ENCODE data around the gene SLC17A3. TPM values are rescaled to one million over a fixed set of nuclear protein-coding genes. Genes with fewer than 3 reads are reported as not detected.

The SLC17A3 gene
- total and polyA plus RNA-seq, 9 of the 15 experiments (the other 6 are each of a cell fraction or from before 2014, with no cell fraction given), result 0.04 to 0.08 TPM; not detected in 7

GRCh38 chr6:25899123-25899522 is 25.1 kb upstream of the SLC17A3 start:
- Histone ChIP-seq H3K9me1 (ENCODE audit: control insufficient read depth, insufficient read depth, low read length) (peaks cover 2% of the 10 kb centered on the region), H3K36me3 (ENCODE audit: control insufficient read depth, insufficient read depth, low read length) (no peaks in the 10 kb centered on the region), H3K4me3 (no peak overlapping the region), H3K79me2 (ENCODE audit: control insufficient read depth, insufficient read depth, low read length) (no peaks in the 10 kb centered on the region), H4K20me1 (replicated peaks; ENCODE audit: control insufficient read depth, insufficient read depth, low read length) (no peaks in the 10 kb centered on the region), H3K4me1 (replicated peaks in 1 of 2; ENCODE audit: control insufficient read depth in 2 of 2, insufficient read depth in 2 of 2, low read length in 2 of 2) (no peaks in the 10 kb centered on the region; a peak in 1 of 5 replicates), H2AFZ (ENCODE audit: low read depth, low read length) (no peak overlapping the region), H3K4me2 (ENCODE audit: insufficient read depth, low read length) (no peak overlapping the region), H3K27ac (ENCODE audit: extremely low read depth, low read depth, low read length) (no peak overlapping the region), H3K27me3 (ENCODE audit: control insufficient read depth in 2 of 2, insufficient read depth in 2 of 2, low read length in 2 of 2) (no peaks in the 10 kb centered on the region; a peak in 2 of 5 replicates), H3K9ac (ENCODE audit: insufficient read depth in 1 of 2, low read depth in 2 of 2, low read length in 2 of 2) (no peak overlapping the region), H3K9me3 (replicated peaks; ENCODE audit: control insufficient read depth, insufficient read depth, low read depth, low read length) (no peaks in the 10 kb centered on the region)
- in situ Hi-C loops (cut with MboI) (no loop called here), intact Hi-C loops (cut with micrococcal nuclease) (no loop called here)
- CTCF ChIA-PET (ENCODE audit: low intra/inter-chr PET ratio), result no interaction called here
- 33% methylated on average over 2 of the region's 2 CpGs for WGBS (ENCODE audit: insufficient coverage, low coverage, missing lambda C conversion rate)
- FAIRE-seq, result no peak
- POLR2A ChIA-PET, result interaction anchor here (0.5 to 1.5 kb wide), 9 partner anchors 9 to 265 kb away, joined by 3 to 6 read pairs (median 3); no protein-coding TSS in a partner anchor
- TF ChIP-seq SMAD2 (IDR thresholded peaks at IDR 0.05; ENCODE audit: low read depth, low read length) (no peak), NONO (IDR thresholded peaks at IDR 0.05; ENCODE audit: low read depth in 2 of 2, low read length in 1 of 2) (no peak), MAFG (tag; conservative IDR thresholded peaks at IDR 0.05) (no peak), MBD1 (CRISPR knock-in tag; IDR thresholded peaks at IDR 0.05) (no peak), YBX1 (IDR thresholded peaks at IDR 0.05) (no peak), YY1 (IDR thresholded peaks at IDR 0.05; ENCODE audit: borderline replicate concordance in 1 of 3, control insufficient read depth in 1 of 3, extremely low read depth in 1 of 3, insufficient read depth in 3 of 3, insufficient read length in 1 of 3, insufficient replicate concordance in 2 of 3, low read depth in 1 of 3, low read length in 2 of 3) (no peak), ZNF507 (tag; conservative IDR thresholded peaks at IDR 0.05) (no peak), EHMT2 (IDR thresholded peaks at IDR 0.05) (no peak), ZNF197 (CRISPR knock-in tag; IDR thresholded peaks at IDR 0.05; ENCODE audit: low read depth) (no peak), ZFP30 (CRISPR knock-in tag; IDR thresholded peaks at IDR 0.05; ENCODE audit: borderline replicate concordance) (no peak), ETV5 (CRISPR knock-in tag; IDR thresholded peaks at IDR 0.05; ENCODE audit: low read depth) (no peak), HLTF (IDR thresholded peaks at IDR 0.05) (no peak), BRF2 (IDR thresholded peaks at IDR 0.05; ENCODE audit: borderline replicate concordance, insufficient read depth, insufficient read length) (no peak), MBD2 (IDR thresholded peaks at IDR 0.05; ENCODE audit: borderline replicate concordance, low read depth) (no peak), BHLHE40 (IDR thresholded peaks at IDR 0.05; ENCODE audit: low read length) (no peak), ZNF79 (CRISPR knock-in tag; IDR thresholded peaks at IDR 0.05; ENCODE audit: low read depth) (no peak)
- BruUV-seq (replicated peaks), result no TSS peak
- no peak for ATAC-seq
- DNase-seq (ENCODE audit: extremely low read depth in 1 of 4, low spot score in 3 of 4), result no peak
